ENCODE measurements around the gene DUSP3. TPM values are rescaled to one million over a fixed set of nuclear protein-coding genes. Genes with fewer than 3 reads are reported as not detected.

Gene DUSP3
- polyA plus RNA-seq, 1 experiment: 27.9 TPM

- DNase-seq (ENCODE audit: low read depth): no peak
- Histone ChIP-seq H3K27me3 (ENCODE audit: control insufficient read depth, insufficient read depth, low read length) (no peaks in the 10 kb centered on the region), H3K4me3 (ENCODE audit: low read depth, low read length) (no peak overlapping the region), H3K36me3 (ENCODE audit: control insufficient read depth, insufficient read depth, low read length) (peaks cover 15% of the 10 kb centered on the region)
- POLR2A ChIA-PET: no interaction called here
- no peak for TF ChIP-seq CTCF (IDR thresholded peaks at IDR 0.05; ENCODE audit: insufficient read depth, low read depth, low read length)
- CTCF ChIA-PET: interaction anchor here (1.3 kb wide), 1 partner anchor 22 kb away, joined by 3 read pairs; no protein-coding TSS in a partner anchor
These were observed 44.7 kb upstream of the DUSP3 start for GRCh38 chr17:43823350-43824084.

GRCh38 chr17:43822570-43823190 lies 43.9 kb upstream of the DUSP3 start:
- ChIA-PET POLR2A (no interaction called here), CTCF (interaction anchor here (1.3 kb wide), 1 partner anchor 23 kb away, joined by 3 read pairs; no protein-coding TSS in a partner anchor)
- no peaks in the 10 kb centered on the region for H3K27me3 ChIP-seq (ENCODE audit: control insufficient read depth, insufficient read depth, low read length)
- DNase-seq (ENCODE audit: low read depth): no peak
- H3K4me3 ChIP-seq (ENCODE audit: low read depth, low read length): no peak overlapping the region
- no peak for TF ChIP-seq CTCF (IDR thresholded peaks at IDR 0.05; ENCODE audit: insufficient read depth, low read depth, low read length)
- H3K36me3 ChIP-seq (ENCODE audit: control insufficient read depth, insufficient read depth, low read length): peaks cover 13% of the 10 kb centered on the region

- DNase-seq (ENCODE audit: low read depth): no peak
- POLR2A ChIA-PET: no interaction called here
- peaks cover 16% of the 10 kb centered on the region for H3K36me3 ChIP-seq (ENCODE audit: control insufficient read depth, insufficient read depth, low read length)
- no peak for TF ChIP-seq CTCF (IDR thresholded peaks at IDR 0.05; ENCODE audit: insufficient read depth, low read depth, low read length)
- no peaks in the 10 kb centered on the region for H3K27me3 ChIP-seq (ENCODE audit: control insufficient read depth, insufficient read depth, low read length)
- H3K4me3 ChIP-seq (ENCODE audit: low read depth, low read length): no peak overlapping the region
- CTCF ChIA-PET: interaction anchor here (1.4 kb wide), 1 partner anchor 26 kb away, joined by 4 read pairs; the partner anchor contains the start of gene CD300LG
These were observed 42.0 kb upstream of the DUSP3 start for GRCh38 chr17:43820759-43821158.

GRCh38 chr17:43818966-43819365 lies 40.2 kb upstream of the DUSP3 start:
- no peak for TF ChIP-seq CTCF (IDR thresholded peaks at IDR 0.05; ENCODE audit: insufficient read depth, low read depth, low read length)
- CTCF ChIA-PET: interaction anchor here (2.1 to 4.1 kb wide), 2 partner anchors 8 to 27 kb away, joined by 6 to 21 read pairs; partner anchors contain the start of gene CD300LG
- no peak for DNase-seq (ENCODE audit: low read depth)
- H3K4me3 ChIP-seq (ENCODE audit: low read depth, low read length): no peak overlapping the region
- H3K27me3 ChIP-seq (ENCODE audit: control insufficient read depth, insufficient read depth, low read length): no peaks in the 10 kb centered on the region
- POLR2A ChIA-PET: no interaction called here
- peaks cover 12% of the 10 kb centered on the region for H3K36me3 ChIP-seq (ENCODE audit: control insufficient read depth, insufficient read depth, low read length)

GRCh38 chr17:43817826-43818225 lies 39.0 kb upstream of the DUSP3 start:
- Histone ChIP-seq H3K27me3 (ENCODE audit: control insufficient read depth, insufficient read depth, low read length) (no peaks in the 10 kb centered on the region), H3K36me3 (ENCODE audit: control insufficient read depth, insufficient read depth, low read length) (peaks cover 16% of the 10 kb centered on the region), H3K4me3 (ENCODE audit: low read depth, low read length) (no peak overlapping the region)
- TF ChIP-seq CTCF (IDR thresholded peaks at IDR 0.05; ENCODE audit: insufficient read depth, low read depth, low read length): no peak
- ChIA-PET POLR2A (interaction anchor here (0.7 kb wide), 1 partner anchor 24 kb away, joined by 5 read pairs; no protein-coding TSS in a partner anchor), CTCF (interaction anchor here (0.6 to 4.1 kb wide), 5 partner anchors 9 to 241 kb away, joined by 3 to 21 read pairs (median 4); partner anchors contain the start of gene CD300LG)
- no peak for DNase-seq (ENCODE audit: low read depth)

Data from BJ (cell line).